Small intestine (tissue), 7 donors: Measurements from ENCODE around the gene ZC3H18. TPM values are rescaled to one million over a fixed set of nuclear protein-coding genes. Genes with fewer than 3 reads are reported as not detected.

ENCODE experiments used
- DNase-seq, 2 donors: peaks; one replicate each; pipeline versions ENCODE4 v3.0.0 to v3.0.0-alpha.2; 2013
- FAIRE-seq: peaks from 2 replicates; lab custom pipeline; 2012; peaks lifted over from hg19 to GRCh38; lab: Jason Lieb, UNC
- H3K27ac ChIP-seq, 3 donors: one replicate each; pipeline ENCODE4 v1.5.1; 2013; ENCODE audit warnings: low read length in 2 of 3, mild to moderate bottlenecking in 2 of 3, control low read depth in 1 of 3, inconsistent platforms in 1 of 3, low read depth in 1 of 3, moderate library complexity in 1 of 3
- H3K27me3 ChIP-seq, 3 donors: one replicate each; pipeline ENCODE4 v1.6.1; 2013; ENCODE audit warnings: low read length in 3 of 3, inconsistent platforms in 1 of 3; ENCODE audit not compliant: control insufficient read depth in 3 of 3, insufficient read depth in 3 of 3
- H3K36me3 ChIP-seq, 3 donors: one replicate each; pipeline ENCODE4 v1.6.1; 2013; ENCODE audit warnings: low read length in 3 of 3, inconsistent platforms in 1 of 3, low read depth in 1 of 3, mild to moderate bottlenecking in 1 of 3, moderate library complexity in 1 of 3; ENCODE audit not compliant: control insufficient read depth in 3 of 3, insufficient read depth in 2 of 3
- H3K4me1 ChIP-seq, 3 donors: one replicate each; pipeline ENCODE4 v1.6.1; 2013; ENCODE audit warnings: low read length in 2 of 3, inconsistent platforms in 1 of 3, low read depth in 1 of 3, mild to moderate bottlenecking in 1 of 3, moderate library complexity in 1 of 3; ENCODE audit not compliant: control insufficient read depth in 3 of 3, insufficient read depth in 2 of 3
- H3K4me3 ChIP-seq, 3 donors: one replicate each; pipeline ENCODE4 v1.5.1; 2013; ENCODE audit warnings: low read length in 3 of 3, control low read depth in 1 of 3, inconsistent platforms in 1 of 3, low read depth in 1 of 3, mild to moderate bottlenecking in 1 of 3, moderate library complexity in 1 of 3
- H3K9me3 ChIP-seq, 2 donors: one replicate each; pipeline ENCODE4 v1.6.1; 2013; ENCODE audit warnings: low read depth in 1 of 2, low read length in 1 of 2; ENCODE audit not compliant: control insufficient read depth in 2 of 2, insufficient read depth in 1 of 2
- WGBS, 3 donors: extraction: QIAGEN DNeasy Blood & Tissue Kit; methylation state at CpG; one replicate each; pipeline ENCODE4 v1.1.7; 2013; 5-methylcytosine and 5-hydroxymethylcytosine counted together
- polyA plus RNA-seq, 4 donors: library from polyadenylated mRNA; stranded (reverse) in 3 of 4; unstranded in 1 of 4; fragments of 200-250 nt in 3 of 4; fragments of 120-200 nt in 1 of 4; gene quantifications; one replicate each; pipeline versions ENCODE4 v1.2.1 to v1.2.3, GENCODE V29; 2013
- donor health status: healthy with polysubstance abuse.
- donor health status: control.
- donor health status: control.
- donor health status: Bipolar disorder and iron deficiency.
- donor health status: healthy.

ZC3H18 gene
- polyA plus RNA-seq, 4 donors, result 19.7 to 31.9 (median 28.2) TPM

DNA sequence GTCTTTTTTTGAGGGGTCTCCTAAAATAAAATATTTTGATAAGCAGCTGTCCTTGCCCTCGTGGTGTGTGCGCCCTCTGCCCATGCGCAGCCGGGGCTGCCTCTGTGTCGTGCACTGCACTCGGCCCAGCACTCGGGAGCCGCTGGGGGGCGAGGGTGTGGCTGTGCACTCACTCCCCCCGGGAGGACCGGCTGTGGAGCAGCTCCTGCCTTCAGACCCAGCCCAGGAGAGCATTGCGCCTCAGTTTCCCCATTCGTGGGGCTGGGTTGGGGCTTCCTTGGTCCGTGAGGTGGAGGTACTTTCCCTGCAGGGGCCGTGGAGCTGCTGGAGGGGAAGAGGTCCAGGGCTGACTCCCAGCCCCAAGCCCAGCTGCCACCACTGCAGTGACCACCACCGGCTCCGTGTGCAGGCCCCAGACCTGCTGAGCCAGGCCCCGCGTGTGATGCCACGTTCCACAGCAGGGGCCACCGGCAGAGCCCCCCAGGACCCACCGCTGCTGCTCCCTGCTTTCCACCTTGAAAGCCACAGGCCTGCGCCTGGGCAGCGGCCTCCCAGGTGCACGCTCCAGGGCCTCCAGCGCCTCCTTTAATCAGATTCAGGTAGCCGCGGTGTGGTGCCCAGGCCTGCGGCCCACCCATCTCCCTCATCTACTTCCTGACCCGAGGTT lies 61.9 kb downstream of the ZC3H18 start:
- H3K36me3 ChIP-seq, result peaks cover 7 to 61% (median 23%) of the 10 kb centered on the region in 3 donors
- no peaks in the 10 kb centered on the region for H3K9me3 ChIP-seq
- 92 to 93% (median 92%) methylated on average over 22 to 30 of the region's 30 CpGs for WGBS, 3 donors
- DNase-seq (no peak), FAIRE-seq (no peak)
- H3K27me3 ChIP-seq, result peaks cover 0 to 16% (median 0%) of the 10 kb centered on the region in 3 donors
- H3K4me1 ChIP-seq, result peaks cover 0 to 8% (median 0%) of the 10 kb centered on the region in 3 donors
- H3K4me3 ChIP-seq, result no peak overlapping the region
- no peak overlapping the region for H3K27ac ChIP-seq

DNA sequence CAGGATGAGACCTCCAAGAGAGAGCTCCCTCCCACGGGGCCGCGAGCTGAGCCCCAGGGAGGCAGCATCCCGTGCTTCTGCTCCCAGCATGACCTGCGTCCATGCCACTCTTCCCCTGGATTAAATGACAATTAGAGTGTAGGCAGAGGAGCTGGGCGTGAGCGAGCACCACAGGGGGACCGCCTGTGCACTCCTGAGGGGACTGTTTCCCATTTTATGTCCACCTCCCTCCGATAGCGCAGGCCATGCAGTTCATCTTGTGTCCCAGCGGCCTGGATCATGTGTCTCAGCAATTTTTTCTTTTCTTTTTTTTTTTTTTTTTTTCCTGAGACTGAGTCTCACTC lies 62.4 kb downstream of the ZC3H18 start:
- peaks cover 0 to 8% (median 0%) of the 10 kb centered on the region in 3 donors for H3K4me1 ChIP-seq
- peaks cover 0 to 20% (median 0%) of the 10 kb centered on the region in 3 donors for H3K27me3 ChIP-seq
- H3K36me3 ChIP-seq, result peaks cover 7 to 56% (median 23%) of the 10 kb centered on the region in 3 donors
- no peak overlapping the region for H3K4me3 ChIP-seq
- H3K9me3 ChIP-seq, result no peaks in the 10 kb centered on the region
- H3K27ac ChIP-seq, result no peak overlapping the region
- FAIRE-seq (no peak), DNase-seq (no peak)
- 93 to 96% (median 95%) methylated on average over 11 of the region's 11 CpGs for WGBS, 3 donors

DNA sequence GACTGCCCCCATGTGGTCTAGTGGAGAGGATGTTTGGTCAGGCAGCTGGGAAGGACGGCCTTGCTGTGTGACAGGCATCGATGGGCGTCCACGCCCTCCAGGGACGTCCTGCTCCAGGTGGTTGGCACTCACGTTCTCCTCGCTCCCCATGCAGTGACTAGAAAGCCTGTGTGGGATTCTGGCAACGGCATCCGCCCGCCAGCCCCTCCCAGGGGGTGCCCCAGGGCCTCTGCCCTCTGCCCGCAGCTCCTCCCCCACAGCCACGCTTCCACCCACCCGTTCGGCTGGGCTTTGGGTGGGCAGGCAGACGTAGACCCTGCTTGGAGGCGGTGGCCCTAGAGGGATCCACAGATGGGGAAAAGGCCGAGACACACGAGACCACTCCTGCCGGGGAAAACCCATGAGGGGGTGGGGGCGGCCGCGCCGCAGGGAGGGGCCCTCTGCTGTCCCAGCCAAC lies 63.5 kb downstream of the ZC3H18 start:
- 8 to 24% (median 13%) methylated on average over 21 to 23 of the region's 23 CpGs for WGBS, 3 donors
- Histone ChIP-seq H3K36me3 (peaks cover 7 to 45% (median 15%) of the 10 kb centered on the region in 3 donors), H3K27ac (peak overlapping the region in 1 of 3 donors; percentile 49), H3K27me3 (peaks cover 0 to 29% (median 4%) of the 10 kb centered on the region in 3 donors), H3K9me3 (no peaks in the 10 kb centered on the region), H3K4me3 (peak overlapping the region in 1 of 3 donors; percentile 61), H3K4me1 (peaks cover 0 to 11% (median 4%) of the 10 kb centered on the region in 3 donors)
- no peak for FAIRE-seq
- DNase-seq, result peak; percentile 55 to 58

DNA sequence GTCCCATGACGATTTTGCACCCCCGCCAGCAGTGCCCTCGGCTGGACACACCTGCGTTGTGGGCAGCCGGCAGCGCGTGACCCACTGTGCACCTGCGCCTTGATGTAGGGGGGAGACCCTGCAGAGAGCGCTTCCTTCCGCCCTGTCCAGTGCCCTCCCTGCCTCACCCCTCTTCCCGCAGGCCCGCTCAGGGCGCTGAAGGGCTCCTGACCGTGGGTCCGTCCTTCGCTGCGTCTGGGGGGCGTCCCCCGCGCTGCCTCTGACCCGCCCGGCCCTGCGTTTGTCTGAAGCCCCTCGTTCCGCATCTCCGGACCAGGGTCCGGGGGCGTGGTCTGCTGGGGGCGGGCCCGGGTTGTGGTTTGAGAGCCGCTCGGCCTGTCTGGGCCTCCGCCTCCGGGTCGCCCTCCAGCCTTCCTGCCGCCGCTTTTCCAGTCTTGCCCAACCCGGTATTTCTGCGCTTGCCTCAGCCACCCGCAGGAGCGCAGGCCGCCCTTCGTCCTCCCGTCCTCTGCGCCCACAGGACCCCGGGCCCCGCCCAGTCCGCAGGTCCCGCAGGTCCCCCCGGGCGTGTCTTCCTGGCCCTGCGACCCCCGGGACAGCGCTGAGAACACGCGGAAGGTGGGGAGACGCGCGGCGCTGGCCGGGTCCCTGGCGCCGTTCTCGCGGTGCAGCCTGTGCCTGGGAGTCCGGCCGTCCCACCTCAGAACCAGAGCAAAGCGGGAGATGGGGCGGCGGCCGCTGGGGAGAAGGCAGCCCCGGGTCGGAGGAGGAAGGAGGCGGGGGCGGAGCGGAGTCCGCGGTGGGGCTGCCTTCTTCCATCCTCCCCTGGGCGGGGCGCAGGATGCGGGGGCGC lies 64.2 kb downstream of the ZC3H18 start:
- H3K27me3 ChIP-seq, result peaks cover 0 to 35% (median 10%) of the 10 kb centered on the region in 3 donors

DNA sequence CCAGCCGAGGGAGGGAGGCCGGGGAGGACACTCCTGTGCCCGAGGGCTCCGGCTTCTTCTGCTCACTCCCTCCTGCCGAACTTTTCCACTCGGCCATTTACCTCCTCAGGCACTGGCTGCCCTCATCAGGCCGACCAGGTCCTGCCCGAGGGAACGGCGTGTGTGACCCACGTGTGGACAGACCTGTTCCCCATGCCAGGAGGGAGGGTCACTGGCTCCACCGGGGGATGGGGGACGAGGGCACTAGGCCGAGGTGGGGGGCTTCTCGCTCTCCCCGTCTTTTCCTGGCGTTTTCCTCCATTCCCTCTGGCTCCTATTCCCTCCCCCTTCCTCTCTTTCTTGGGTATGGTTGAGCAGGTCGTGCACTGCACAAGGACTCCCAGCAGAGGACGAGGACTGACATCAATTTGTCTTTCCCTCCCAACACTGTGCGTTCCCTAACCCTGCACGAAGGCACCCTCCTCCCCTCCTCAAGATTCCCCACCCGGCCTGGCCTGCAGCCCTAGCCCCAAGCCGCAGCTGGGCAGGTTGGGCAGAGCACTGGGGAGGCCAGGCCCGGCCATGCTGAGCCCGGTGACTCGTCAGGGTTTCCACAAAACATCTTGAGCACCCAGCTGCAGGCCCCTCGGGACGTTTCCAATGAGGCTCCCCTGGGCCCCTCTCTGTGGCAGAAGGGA lies 64.9 kb downstream of the ZC3H18 start:
- Histone ChIP-seq H3K27ac (peak overlapping the region in 1 of 3 donors; percentile 32), H3K27me3 (peaks cover 0 to 43% (median 12%) of the 10 kb centered on the region in 3 donors), H3K36me3 (peaks cover 7 to 33% (median 10%) of the 10 kb centered on the region in 3 donors), H3K4me1 (peaks cover 0 to 25% (median 4%) of the 10 kb centered on the region in 3 donors), H3K4me3 (peak overlapping the region in 1 of 3 donors; percentile 61), H3K9me3 (no peaks in the 10 kb centered on the region)
- WGBS, 3 donors, result 38 to 47% (median 41%) methylated on average over 25 to 28 of the region's 28 CpGs
- DNase-seq (no peak), FAIRE-seq (no peak)

More for the DNA sequence above, 64.2 kb downstream of the ZC3H18 start:
- peaks cover 0 to 18% (median 4%) of the 10 kb centered on the region in 3 donors for H3K4me1 ChIP-seq
- no peaks in the 10 kb centered on the region for H3K9me3 ChIP-seq
- peak overlapping the region in 2 of 3 donors; percentile 49 to 59 for H3K27ac ChIP-seq
- 3 to 5% (median 3%) methylated on average over 65 to 82 of the region's 82 CpGs for WGBS, 3 donors
- peaks cover 7 to 41% (median 15%) of the 10 kb centered on the region in 3 donors for H3K36me3 ChIP-seq
- peak overlapping the region in 2 of 3 donors; percentile 33 to 61 for H3K4me3 ChIP-seq
- FAIRE-seq (no peak), DNase-seq (peak; percentile 43 to 67)

DNA sequence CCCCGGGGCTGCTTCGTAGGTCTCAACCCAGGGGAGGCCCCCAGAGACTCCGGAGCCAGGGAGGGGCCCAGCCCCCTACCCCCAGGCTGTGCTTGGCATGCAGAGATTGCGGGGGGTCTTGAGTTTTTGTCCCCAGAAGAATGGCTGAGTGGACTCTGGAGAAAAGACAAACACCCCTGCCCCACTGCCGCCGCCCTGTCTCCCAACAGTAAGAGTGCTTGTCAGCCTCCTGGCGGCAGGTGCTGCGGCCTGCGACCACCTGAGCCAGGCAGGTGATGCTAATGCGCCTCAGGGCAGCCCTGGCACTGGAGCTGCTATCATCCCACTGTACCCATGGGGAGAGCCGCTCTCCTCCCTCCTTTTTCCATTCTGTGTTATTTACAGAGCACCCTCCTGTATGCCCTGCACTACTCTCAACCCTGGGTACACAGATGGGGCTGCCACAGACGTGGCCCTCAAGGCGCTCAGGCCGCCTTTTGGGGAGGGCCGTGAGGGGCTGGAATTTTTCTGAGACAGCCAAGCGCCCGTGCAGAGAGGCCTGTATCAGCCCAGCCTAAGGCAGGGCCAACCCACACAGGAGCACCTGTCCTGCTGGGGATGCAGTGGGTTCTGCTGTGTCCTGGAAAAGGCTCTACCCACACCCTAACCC lies 65.6 kb downstream of the ZC3H18 start:
- DNase-seq (no peak), FAIRE-seq (no peak)
- H3K36me3 ChIP-seq, result peaks cover 7 to 27% (median 7%) of the 10 kb centered on the region in 3 donors
- H3K4me3 ChIP-seq, result no peak overlapping the region
- peak overlapping the region in 1 of 3 donors; percentile 3 for H3K27ac ChIP-seq
- peaks cover 0 to 25% (median 4%) of the 10 kb centered on the region in 3 donors for H3K4me1 ChIP-seq
- whole genome bisulfite sequencing, 3 donors, result 87 to 91% (median 89%) methylated on average over 17 of the region's 17 CpGs
- peaks cover 0 to 50% (median 13%) of the 10 kb centered on the region in 3 donors for H3K27me3 ChIP-seq
- no peaks in the 10 kb centered on the region for H3K9me3 ChIP-seq

DNA sequence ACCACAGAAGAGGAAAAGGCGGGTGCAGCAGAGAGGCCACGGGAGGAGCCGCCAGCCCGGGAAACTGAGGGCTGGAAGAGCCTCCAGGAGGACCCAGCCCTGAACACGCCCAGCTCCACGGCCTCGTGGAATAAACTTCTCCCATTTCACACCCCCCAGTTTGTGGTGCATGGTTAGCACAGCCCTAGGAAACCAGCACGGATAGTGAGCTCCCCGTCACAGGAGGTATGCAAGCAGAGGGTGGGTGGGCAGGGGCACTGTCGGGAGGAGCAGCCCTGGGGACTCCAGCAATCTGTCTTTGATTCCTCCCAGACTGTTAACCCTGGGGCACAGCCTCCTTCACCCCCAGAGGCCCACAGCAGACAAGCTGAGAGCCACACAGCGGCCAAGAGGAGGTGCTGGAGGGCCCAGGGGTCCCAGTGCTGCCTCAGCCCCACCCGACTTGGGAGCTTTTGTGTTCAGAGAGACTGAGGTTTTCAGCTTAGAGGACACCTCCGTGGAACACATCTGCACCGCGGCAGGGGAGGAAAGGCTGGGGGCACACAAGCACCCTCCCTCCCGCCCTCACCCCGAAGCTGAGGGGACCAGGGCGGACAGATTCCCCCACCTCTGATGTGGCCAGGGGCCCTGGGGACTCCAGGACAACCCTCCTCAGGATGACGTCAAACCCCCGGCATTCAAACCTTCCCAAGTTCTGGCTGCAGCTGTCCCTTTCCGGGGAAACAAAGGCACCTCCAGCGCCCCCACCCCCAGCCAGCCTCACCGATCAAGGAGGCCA lies 66.5 kb downstream of the ZC3H18 start:
- Histone ChIP-seq H3K27me3 (peaks cover 0 to 53% (median 13%) of the 10 kb centered on the region in 3 donors), H3K4me1 (peaks cover 0 to 25% (median 4%) of the 10 kb centered on the region in 3 donors), H3K36me3 (peaks cover 4 to 19% (median 5%) of the 10 kb centered on the region in 3 donors), H3K9me3 (peaks cover 0 to 3% of the 10 kb centered on the region in 2 donors), H3K4me3 (no peak overlapping the region), H3K27ac (no peak overlapping the region)
- FAIRE-seq (no peak), DNase-seq (no peak)
- 73 to 77% (median 73%) methylated on average over 23 of the region's 23 CpGs for WGBS, 3 donors
